Stimulated activated CD8-positive, alpha-beta memory T cell treated with anti-CD3 and anti-CD28 coated beads, Interleukin-12 subunit alpha, Interleukin-12 subunit beta, amount 100 ng/mL, for 4 hours (primary cell): Measurements from ENCODE around the gene ACTR10.

Experiments used
- DNase-seq: peaks from one replicate; pipeline ENCODE4 v3.0.0-alpha.2; 2020; ENCODE audit warnings: low read depth

ACTR10 gene

GRCh38 chr14:58281969-58282368 is 82.0 kb downstream of the ACTR10 start:
- DNase-seq = no peak

- DNase-seq = no peak
Observed at GRCh38 chr14:58282925-58283593, 83.1 kb downstream of the ACTR10 start.

GRCh38 chr14:58283730-58284129 is 83.8 kb downstream of the ACTR10 start:
- DNase-seq = no peak

- no peak for DNase-seq
Observed at GRCh38 chr14:58285132-58285531, 85.2 kb downstream of the ACTR10 start.
